ENCODE data around the gene UBE2V1.

GRCh38 chr20:50145566-50145965 lies 32.6 kb upstream of the UBE2V1 start:
- TF ChIP-seq ZNF384 (IDR thresholded peaks at IDR 0.05) (no peak), SP1 (IDR thresholded peaks at IDR 0.05) (no peak), PKNOX1 (IDR thresholded peaks at IDR 0.05) (no peak), SUZ12 (IDR thresholded peaks at IDR 0.05) (no peak), CTBP1 (IDR thresholded peaks at IDR 0.05; ENCODE audit: borderline replicate concordance) (no peak), FOXK2 (IDR thresholded peaks at IDR 0.05) (no peak), LEF1 (IDR thresholded peaks at IDR 0.05; ENCODE audit: borderline replicate concordance) (no peak), BHLHE40 (IDR thresholded peaks at IDR 0.05; ENCODE audit: borderline replicate concordance) (no peak), NFRKB (IDR thresholded peaks at IDR 0.05) (no peak), ELF4 (IDR thresholded peaks at IDR 0.05) (no peak), ARNT (IDR thresholded peaks at IDR 0.05) (no peak), TARDBP (IDR thresholded peaks at IDR 0.05) (no peak), HDGF (IDR thresholded peaks at IDR 0.05; ENCODE audit: borderline replicate concordance) (no peak)
